ENCODE data around the gene ANKRD49. TPM values are rescaled to one million over a fixed set of nuclear protein-coding genes. Genes with fewer than 3 reads are reported as not detected.
A peak's percentile ranks its signal among the peaks of the same experiment; 100 is the strongest.
"Not testable (repeated sequence)": the region's sequence is repeated elsewhere in the genome, so short reads cannot be mapped to it uniquely, and the experiment has no call there.

Gene ANKRD49
- total RNA-seq, 1 experiment from 2014 or later: 24.2 TPM

- not testable (repeated sequence) for DNase-seq (ENCODE audit: low read depth)
Measured at GRCh38 chr11:94506513-94506912, 12.7 kb downstream of the ANKRD49 start.

GRCh38 chr11:94507485-94507884 lies 13.7 kb downstream of the ANKRD49 start:
- no peak for DNase-seq (ENCODE audit: low read depth)

DNA sequence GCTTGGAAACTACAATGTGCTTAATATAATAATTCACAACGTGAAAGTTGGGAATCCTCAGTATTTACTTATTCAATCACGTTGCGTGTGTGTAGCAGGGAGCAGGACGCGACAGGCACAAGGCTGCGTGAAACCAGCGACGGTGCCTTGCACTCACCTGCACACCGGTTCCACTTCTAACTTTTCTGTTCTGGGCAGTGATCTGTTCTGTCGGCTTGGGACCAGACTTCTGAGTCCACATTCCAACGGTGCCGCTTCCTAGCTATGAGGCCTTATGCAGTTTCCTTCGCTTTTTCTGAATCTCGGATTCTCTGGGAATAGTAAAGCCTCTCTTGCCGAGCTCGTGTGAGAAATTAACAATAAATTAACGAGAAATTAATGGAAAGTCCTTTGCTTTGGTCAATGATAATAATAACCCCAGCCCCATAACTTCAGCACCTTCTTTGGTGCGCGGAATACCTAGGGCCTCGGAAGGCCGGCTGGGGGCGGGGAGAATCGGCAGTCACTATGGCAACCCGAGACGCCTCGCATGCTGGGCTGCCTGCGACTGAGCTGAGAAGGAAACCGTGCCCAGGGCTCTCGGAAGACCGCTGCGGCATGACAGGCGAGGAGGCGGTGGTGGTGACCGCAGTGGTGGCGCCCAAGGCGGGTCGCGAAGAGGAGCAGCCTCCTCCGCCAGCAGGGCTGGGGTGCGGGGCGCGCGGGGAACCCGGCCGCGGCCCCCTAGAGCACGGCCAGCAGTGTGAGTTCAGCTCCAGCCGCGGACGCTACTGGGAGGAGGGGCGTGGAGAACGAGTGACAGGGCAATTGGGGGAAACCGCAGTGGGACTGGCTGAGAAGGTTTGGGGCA lies 18.4 kb downstream of the ANKRD49 start, which contains the start of gene C11orf97:
C11orf97 (plus strand) TSS at position 530 of the 850 bp plus-strand sequence; CDS start at position 598, 68 bp downstream.
- peak; percentile 70 for DNase-seq (ENCODE audit: low read depth)

- DNase-seq (ENCODE audit: low read depth): no peak
Measured at GRCh38 chr11:94513091-94513490, 19.3 kb downstream of the ANKRD49 start.

GRCh38 chr11:94515398-94515797 lies 21.6 kb downstream of the ANKRD49 start:
- no peak for DNase-seq (ENCODE audit: low read depth)

- DNase-seq (ENCODE audit: low read depth): no peak
Measured at GRCh38 chr11:94516725-94517124, 22.9 kb downstream of the ANKRD49 start.

DNA sequence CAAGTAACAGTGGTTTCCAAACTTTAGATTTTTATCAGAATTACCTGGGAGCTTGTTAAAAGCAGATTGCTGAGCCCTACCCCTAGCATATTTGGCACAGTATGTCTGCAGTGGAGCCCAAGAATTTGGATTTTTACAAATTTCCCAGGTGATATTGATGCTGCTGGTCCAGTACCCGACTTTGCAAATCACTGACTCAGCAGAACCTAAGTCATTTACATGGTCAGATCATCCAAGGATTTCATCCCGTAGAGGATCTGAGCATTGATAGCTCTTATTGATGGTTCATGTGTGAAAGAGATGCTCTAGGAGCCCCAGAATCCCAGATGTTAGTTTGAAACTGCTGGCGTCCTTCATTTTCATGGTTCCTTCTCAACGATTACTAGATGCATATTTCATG lies 24.5 kb downstream of the ANKRD49 start:
- DNase-seq (ENCODE audit: low read depth): no peak

GRCh38 chr11:94519478-94520084 lies 25.8 kb downstream of the ANKRD49 start:
- DNase-seq (ENCODE audit: low read depth): peak; percentile 33

DNA sequence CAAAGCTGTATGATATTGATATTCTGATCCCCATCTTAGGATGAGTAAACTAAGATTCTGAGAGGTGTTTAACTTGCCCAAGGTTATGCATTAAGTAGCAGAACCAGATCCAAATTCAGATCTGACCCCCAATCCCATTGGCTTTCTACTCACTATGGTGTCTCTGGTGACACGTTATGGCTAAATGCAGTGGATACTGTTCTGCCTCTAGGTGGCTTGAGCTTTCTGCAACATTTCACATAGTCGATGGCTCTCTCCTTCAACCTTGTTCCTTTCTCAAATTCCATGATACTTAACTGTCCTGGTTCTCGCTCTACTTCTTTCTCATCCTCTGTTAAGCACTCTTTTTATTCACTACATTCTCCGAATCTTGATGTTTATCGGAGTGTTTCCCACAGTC lies 27.9 kb downstream of the ANKRD49 start:
- DNase-seq (ENCODE audit: low read depth): peak; percentile 34

DNA sequence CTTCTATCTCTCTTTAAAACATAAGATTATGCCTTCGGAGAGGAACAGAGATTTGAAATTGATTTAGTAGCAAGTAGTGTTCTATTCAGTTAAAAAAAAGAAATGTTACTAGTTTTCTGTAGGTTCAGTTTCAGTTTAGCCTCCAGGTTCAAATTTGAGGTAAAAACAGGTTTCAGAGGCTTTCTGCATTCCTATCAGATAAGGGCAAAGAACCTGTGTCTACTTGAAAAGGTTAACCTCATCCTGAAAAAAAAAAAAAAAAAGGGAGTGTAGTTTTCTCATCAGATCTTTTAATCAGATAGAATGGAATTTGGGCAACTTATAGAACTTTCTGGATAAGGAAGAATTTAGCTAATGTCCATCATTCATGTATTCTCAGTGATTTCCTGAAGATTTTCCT lies 30.6 kb downstream of the ANKRD49 start:
- no peak for DNase-seq (ENCODE audit: low read depth)

GRCh38 chr11:94525546-94526324 lies 32.0 kb downstream of the ANKRD49 start:
- DNase-seq (ENCODE audit: low read depth): peak; percentile 73

GRCh38 chr11:94526645-94527438 lies 33.1 kb downstream of the ANKRD49 start:
- DNase-seq (ENCODE audit: low read depth): no peak

DNA sequence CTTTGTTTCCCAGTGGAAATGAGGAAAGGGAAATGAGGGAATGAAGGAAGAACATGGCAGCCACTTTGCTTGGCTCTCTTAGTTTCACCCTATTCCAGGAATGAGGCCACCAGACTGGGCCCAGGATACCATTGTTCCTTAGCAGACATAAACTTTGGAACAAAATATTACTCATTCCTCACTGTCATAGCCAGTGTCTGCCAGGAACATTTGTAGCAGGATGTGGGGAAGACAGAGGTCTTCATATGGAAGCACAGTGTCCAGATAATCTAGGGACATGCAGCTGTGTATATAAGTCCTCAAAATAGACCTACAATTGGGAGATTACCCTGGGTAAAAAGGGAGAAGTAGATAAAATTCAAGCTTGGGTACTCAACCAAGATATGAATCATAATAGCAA lies 34.8 kb downstream of the ANKRD49 start:
- DNase-seq (ENCODE audit: low read depth): peak; percentile 40

DNA sequence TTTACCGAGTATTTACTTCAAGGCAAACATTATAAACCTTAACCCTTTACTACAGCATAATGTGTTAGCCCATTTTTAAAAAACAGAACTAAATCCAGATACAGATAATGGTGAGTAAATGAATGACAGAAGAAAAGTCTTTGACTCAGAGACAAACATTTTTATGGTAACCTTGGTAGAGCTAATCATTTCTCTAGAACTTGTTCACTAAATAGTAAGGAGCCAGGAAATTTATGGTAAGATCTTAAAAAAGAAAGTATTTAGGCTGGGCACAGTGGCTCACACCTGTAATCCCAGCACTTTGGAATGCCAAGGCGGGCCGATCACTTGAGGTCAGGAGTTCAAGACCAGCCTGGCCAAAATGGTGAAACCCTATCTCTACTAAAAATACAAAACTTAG lies 38.4 kb downstream of the ANKRD49 start:
- DNase-seq (ENCODE audit: low read depth): no peak

DNA sequence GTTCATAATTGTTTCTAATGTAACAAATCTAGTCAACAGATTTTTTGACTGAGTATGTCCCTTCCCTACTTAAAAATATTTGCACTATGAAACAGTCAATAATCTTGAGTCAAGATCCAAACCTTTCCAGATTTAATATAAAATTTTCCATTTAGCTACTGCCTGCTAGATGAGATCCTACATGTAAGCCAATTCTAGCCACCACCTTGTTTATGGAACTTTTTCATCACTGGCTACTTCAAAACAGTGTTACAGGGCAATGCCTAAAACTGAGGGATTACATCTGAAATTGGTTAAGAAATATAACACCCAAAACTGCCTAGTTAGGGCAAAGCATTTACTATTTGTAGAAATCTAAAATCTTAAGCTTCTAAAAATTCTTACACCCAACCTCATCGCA lies 39.4 kb downstream of the ANKRD49 start:
- no peak for DNase-seq (ENCODE audit: low read depth)

GRCh38 chr11:94533696-94534630 lies 40.2 kb downstream of the ANKRD49 start:
- no peak for DNase-seq (ENCODE audit: low read depth)

GRCh38 chr11:94536386-94536785 lies 42.6 kb downstream of the ANKRD49 start:
- no peak for DNase-seq (ENCODE audit: low read depth)

DNA sequence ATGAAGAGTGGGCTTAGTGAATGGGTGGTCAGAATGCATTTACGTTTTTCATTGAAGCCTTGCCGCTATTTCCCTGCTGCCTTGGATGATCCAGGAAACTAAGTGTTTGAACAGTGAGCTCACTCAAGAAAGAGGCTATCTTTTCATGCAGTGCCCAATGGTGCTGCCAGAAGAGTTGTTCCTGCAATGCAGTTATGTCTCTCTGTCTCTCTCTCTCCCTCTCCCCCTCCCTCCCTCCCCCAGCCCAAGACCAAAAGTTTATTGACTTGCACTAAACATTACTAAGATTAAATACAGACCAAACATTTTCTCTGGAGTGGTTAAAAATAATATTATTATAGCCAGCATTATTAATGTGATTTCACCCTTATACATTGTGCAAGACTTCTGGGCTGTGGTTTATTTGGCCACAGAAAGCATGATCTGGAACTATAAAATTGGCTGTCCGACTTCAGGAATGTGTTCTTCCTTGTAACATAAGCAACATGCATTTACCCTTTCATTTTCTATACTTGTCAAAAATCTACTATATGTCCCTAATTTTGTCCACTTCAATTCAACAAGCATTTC lies 43.3 kb downstream of the ANKRD49 start:
- no peak for DNase-seq (ENCODE audit: low read depth)

GRCh38 chr11:94539420-94539819 lies 45.6 kb downstream of the ANKRD49 start:
- no peak for DNase-seq (ENCODE audit: low read depth)
